ENCODE results near the gene PCDHGA9. TPM values are rescaled to one million over a fixed set of nuclear protein-coding genes. Genes with fewer than 3 reads are reported as not detected.

PCDHGA9 gene
- total RNA-seq, 1 donor from 2014 or later, result 2.7 TPM

DNA sequence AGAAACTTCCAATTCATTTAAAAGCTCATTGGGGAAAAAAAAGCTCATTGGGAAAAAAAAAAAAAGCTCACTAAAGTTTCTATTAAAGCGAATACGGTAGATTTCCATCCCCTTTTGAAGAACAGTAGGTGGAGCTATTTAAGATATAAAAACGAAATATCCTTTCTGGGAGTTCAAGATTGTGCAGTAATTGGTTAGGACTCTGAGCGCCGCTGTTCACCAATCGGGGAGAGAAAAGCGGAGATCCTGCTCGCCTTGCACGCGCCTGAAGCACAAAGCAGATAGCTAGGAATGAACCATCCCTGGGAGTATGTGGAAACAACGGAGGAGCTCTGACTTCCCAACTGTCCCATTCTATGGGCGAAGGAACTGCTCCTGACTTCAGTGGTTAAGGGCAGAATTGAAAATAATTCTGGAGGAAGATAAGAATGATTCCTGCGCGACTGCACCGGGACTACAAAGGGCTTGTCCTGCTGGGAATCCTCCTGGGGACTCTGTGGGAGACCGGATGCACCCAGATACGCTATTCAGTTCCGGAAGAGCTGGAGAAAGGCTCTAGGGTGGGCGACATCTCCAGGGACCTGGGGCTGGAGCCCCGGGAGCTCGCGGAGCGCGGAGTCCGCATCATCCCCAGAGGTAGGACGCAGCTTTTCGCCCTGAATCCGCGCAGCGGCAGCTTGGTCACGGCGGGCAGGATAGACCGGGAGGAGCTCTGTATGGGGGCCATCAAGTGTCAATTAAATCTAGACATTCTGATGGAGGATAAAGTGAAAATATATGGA lies 27.9 kb downstream of the PCDHGA9 start, which contains the start of gene PCDHGA12:
Gene PCDHGA12, plus strand, starts transcription at position 176 of the 782 bp plus-strand sequence. Its CDS starts 253 bp downstream, at position 429.

Other genes starting within 250 kb of the PCDHGA9 start
- 0.18 and 0.71 TPM in 2 replicates for gene PCDHB7, start 230.1 kb upstream of the PCDHGA9 start, total RNA-seq
- gene PCDHB8, start 225.0 kb upstream of the PCDHGA9 start, total RNA-seq, result 0.09 and 0.43 TPM in 2 replicates
- 0.18 and 0.85 TPM in 2 replicates for gene PCDHB16, start 220.4 kb upstream of the PCDHGA9 start, total RNA-seq
- 0.09 and 0.14 TPM in 2 replicates for gene PCDHB9, start 215.6 kb upstream of the PCDHGA9 start, total RNA-seq
- gene PCDHB10, start 210.4 kb upstream of the PCDHGA9 start, total RNA-seq, result 0.28 and 0.71 TPM in 2 replicates
- 0.18 and 0.28 TPM in 2 replicates for gene PCDHB11, start 203.2 kb upstream of the PCDHGA9 start, total RNA-seq
- gene PCDHB12, start 194.1 kb upstream of the PCDHGA9 start, total RNA-seq, result 0.09 and 0.43 TPM in 2 replicates
- gene PCDHB13, start 188.9 kb upstream of the PCDHGA9 start, total RNA-seq, result 0.28 TPM in 2 replicates
- gene PCDHB14, start 179.4 kb upstream of the PCDHGA9 start, total RNA-seq, result 0.46 and 0.85 TPM in 2 replicates
- gene PCDHB15, start 157.4 kb upstream of the PCDHGA9 start, total RNA-seq, result 0.46 and 0.71 TPM in 2 replicates
- 0.14 and 0.18 TPM in 2 replicates for gene SLC25A2, start 98.7 kb upstream of the PCDHGA9 start, total RNA-seq
- 75.2 and 97.5 TPM in 2 replicates for gene TAF7, start 82.0 kb upstream of the PCDHGA9 start, total RNA-seq
- 1.1 TPM in 2 replicates for gene PCDHGA1, start 72.3 kb upstream of the PCDHGA9 start, total RNA-seq
- 2.7 and 2.8 TPM in 2 replicates for gene PCDHGA2, start 64.0 kb upstream of the PCDHGA9 start, total RNA-seq
- 0.85 and 1.4 TPM in 2 replicates for gene PCDHGA3, start 58.9 kb upstream of the PCDHGA9 start, total RNA-seq
- gene PCDHGB1, start 52.7 kb upstream of the PCDHGA9 start, total RNA-seq, result 2.3 and 3.3 TPM in 2 replicates
- 3.3 and 4.5 TPM in 2 replicates for gene PCDHGA4, start 47.8 kb upstream of the PCDHGA9 start, total RNA-seq
- 2.4 and 2.7 TPM in 2 replicates for gene PCDHGB2, start 42.8 kb upstream of the PCDHGA9 start, total RNA-seq
- 1.3 TPM in 2 replicates for gene PCDHGA5, start 38.6 kb upstream of the PCDHGA9 start, total RNA-seq
- 5.3 and 5.4 TPM in 2 replicates for gene PCDHGB3, start 32.5 kb upstream of the PCDHGA9 start, total RNA-seq
- gene PCDHGA6, start 28.9 kb upstream of the PCDHGA9 start, total RNA-seq, result 3.0 and 3.2 TPM in 2 replicates
- gene PCDHGA7, start 20.0 kb upstream of the PCDHGA9 start, total RNA-seq, result 4.1 and 4.6 TPM in 2 replicates
- gene PCDHGB4, start 15.1 kb upstream of the PCDHGA9 start, total RNA-seq, result 26.9 and 27.5 TPM in 2 replicates
- 3.0 and 3.3 TPM in 2 replicates for gene PCDHGA8, start 10.1 kb upstream of the PCDHGA9 start, total RNA-seq
- gene PCDHGB5, start 4.8 kb upstream of the PCDHGA9 start, total RNA-seq, result 15.9 and 19.9 TPM in 2 replicates
- gene PCDHGB6, start 5.2 kb downstream of the PCDHGA9 start, total RNA-seq, result 2.7 and 3.1 TPM in 2 replicates
- gene PCDHGA10, start 10.2 kb downstream of the PCDHGA9 start, total RNA-seq, result 4.3 and 5.4 TPM in 2 replicates
- gene PCDHGB7, start 14.9 kb downstream of the PCDHGA9 start, total RNA-seq, result 6.3 and 6.9 TPM in 2 replicates
- gene PCDHGA11, start 18.3 kb downstream of the PCDHGA9 start, total RNA-seq, result 6.4 and 8.5 TPM in 2 replicates
- 9.1 and 11.7 TPM in 2 replicates for gene PCDHGA12, start 27.7 kb downstream of the PCDHGA9 start, total RNA-seq
- 38.1 and 41.7 TPM in 2 replicates for gene PCDHGC3, start 73.2 kb downstream of the PCDHGA9 start, total RNA-seq
- 1.7 TPM in 2 replicates for gene PCDHGC4, start 82.3 kb downstream of the PCDHGA9 start, total RNA-seq
- 1.3 and 2.6 TPM in 2 replicates for gene PCDHGC5, start 86.3 kb downstream of the PCDHGA9 start, total RNA-seq
- gene DIAPH1, start 216.2 kb downstream of the PCDHGA9 start, total RNA-seq, result 9.2 TPM in 2 replicates
- gene HDAC3, start 234.1 kb downstream of the PCDHGA9 start, total RNA-seq, result 62.6 and 62.7 TPM in 2 replicates
- 2.1 and 2.8 TPM in 2 replicates for gene RELL2, start 234.2 kb downstream of the PCDHGA9 start, total RNA-seq
- gene FCHSD1, start 248.6 kb downstream of the PCDHGA9 start, total RNA-seq, result 15.4 and 19.0 TPM in 2 replicates

Measured in smooth muscle cell of bladder (primary cell).